PC-3 (cell line): ENCODE results near the gene FOXI2. TPM values are rescaled to one million over a fixed set of nuclear protein-coding genes. Genes with fewer than 3 reads are reported as not detected.

ENCODE experiments used
- ATAC-seq: fragments of 200-7000 bp; cut with Tn5 transposase; 2 replicates; pipeline ENCODE4 v1.9.1; 2020; ENCODE audit warnings: mild to moderate bottlenecking, moderate library complexity
- BruUV-seq: library from RNA; stranded (reverse); fragments of 400-500 nt; replicated peaks from 2 replicates; lab custom pipeline; 2021; lab: Mats Ljungman, UMichigan
- CTCF ChIA-PET: fragments of 300-600 bp; sonication (Branson Sonifier 250); formaldehyde crosslinking; loops from one replicate; lab custom pipeline; 2022; ENCODE audit warnings: antibody characterized with exemption; lab: Charles Lee
- POLR2A ChIA-PET: fragments of 300-600 bp; sonication (Branson Sonifier 250); formaldehyde crosslinking; loops from one replicate; lab custom pipeline; 2022; ENCODE audit warnings: antibody characterized with exemption; ENCODE audit not compliant: unreplicated experiment; lab: Charles Lee
- DNase-seq: peaks from one replicate; pipeline ENCODE4 v3.0.0-alpha.2; 2015
- H2AFZ ChIP-seq: fragments of 300-600 bp; sonication (generic); 2 replicates; pipeline ENCODE4 v1.6.0; 2016; ENCODE audit warnings: antibody characterized with exemption, low read length
- H3F3A ChIP-seq: fragments of 300-600 bp; sonication (generic); one replicate; pipeline ENCODE4 v1.6.0; 2017; ENCODE audit warnings: antibody characterized with exemption, low read length, control low read depth, mild to moderate bottlenecking; ENCODE audit not compliant: unreplicated experiment
- H3K27ac ChIP-seq: fragments of 300-600 bp; sonication (generic); 2 replicates; pipeline ENCODE4 v1.5.1; 2016; ENCODE audit warnings: mild to moderate bottlenecking, low read length
- H3K27me3 ChIP-seq: fragments of 300-600 bp; sonication (generic); 2 replicates; pipeline ENCODE4 v1.6.1; 2016; ENCODE audit warnings: low read length, mixed read lengths
- H3K36me3 ChIP-seq: fragments of 300-600 bp; sonication (generic); 2 replicates; pipeline ENCODE4 v1.6.1; 2016; ENCODE audit warnings: low read depth, mixed run types, low read length, mixed read lengths
- H3K4me1 ChIP-seq: fragments of 300-600 bp; sonication (generic); 2 replicates; pipeline ENCODE4 v1.5.1; 2016; ENCODE audit warnings: low read length; ENCODE audit not compliant: insufficient read depth
- H3K4me2 ChIP-seq: fragments of 300-600 bp; sonication (generic); 2 replicates; pipeline ENCODE4 v1.6.0; 2016; ENCODE audit warnings: low read length
- H3K4me3 ChIP-seq: fragments of 300-600 bp; sonication (generic); 2 replicates; pipeline ENCODE4 v1.5.1; 2016; ENCODE audit warnings: mild to moderate bottlenecking, low read length, mixed read lengths
- H3K79me2 ChIP-seq: fragments of 300-600 bp; sonication (generic); 2 replicates; pipeline ENCODE4 v1.6.1; 2017; ENCODE audit warnings: low read length, mixed read lengths
- H3K9ac ChIP-seq: fragments of 300-600 bp; sonication (generic); 2 replicates; pipeline ENCODE4 v1.6.0; 2016; ENCODE audit warnings: mild to moderate bottlenecking, low read length
- H3K9me2 ChIP-seq: fragments of 300-600 bp; sonication (generic); replicated peaks from 2 replicates; pipeline ENCODE4 v1.6.1; 2016; ENCODE audit warnings: mixed run types, low read length, mixed read lengths
- H3K9me3 ChIP-seq: fragments of 300-600 bp; sonication (generic); 2 replicates; pipeline ENCODE4 v1.6.1; 2016; ENCODE audit warnings: low read length, mixed read lengths
- H4K20me1 ChIP-seq: fragments of 300-600 bp; sonication (generic); 2 replicates; pipeline ENCODE4 v1.6.1; 2016; ENCODE audit warnings: low read length, mixed read lengths
- CTCF ChIP-seq: fragments of 300-600 bp; sonication (generic); conservative IDR thresholded peaks from 2 replicates; pipeline ENCODE4 v1.5.1; 2017; ENCODE audit warnings: antibody characterized with exemption, low read depth, mild to moderate bottlenecking, low read length
- EZH2 ChIP-seq: fragments of 300-600 bp; sonication (generic); IDR thresholded peaks from one replicate; pipeline ENCODE4 v1.6.1; 2017; ENCODE audit warnings: antibody characterized with exemption, mild to moderate bottlenecking, low read length; ENCODE audit not compliant: unreplicated experiment
- EZH2phosphoT487 ChIP-seq: fragments of 300-600 bp; sonication (generic); IDR thresholded peaks from 2 replicates; pipeline ENCODE4 v1.6.1; 2018; ENCODE audit warnings: mild to moderate bottlenecking, antibody characterized with exemption, low read length, borderline replicate concordance
- intact Hi-C: fragments of 100-400 bp; cut with micrococcal nuclease; formaldehyde crosslinking; loops from 2 replicates; pipeline ENCODE4 v1.9.0; 2023
- total RNA-seq: library from RNA; depleted of rRNA; stranded (reverse); fragments of >200 nt; gene quantifications from 2 replicates; pipeline ENCODE4 v1.2.3, GENCODE V29; 2014

FOXI2 gene
- total RNA-seq, 1 experiment from 2014 or later = not detected

GRCh38 chr10:127755753-127756152 lies 18.8 kb downstream of the FOXI2 start:
- Histone ChIP-seq H4K20me1 (no peaks in the 10 kb centered on the region), H3K4me1 (no peaks in the 10 kb centered on the region), H3K9me2 (no peaks in the 10 kb centered on the region), H3K4me2 (no peak overlapping the region), H3K9me3 (no peaks in the 10 kb centered on the region), H3K4me3 (no peak overlapping the region), H3K27ac (no peak overlapping the region), H2AFZ (no peak overlapping the region), H3K36me3 (no peaks in the 10 kb centered on the region), H3K9ac (no peak overlapping the region), H3K79me2 (no peaks in the 10 kb centered on the region), H3F3A (no peaks in the 10 kb centered on the region), H3K27me3 (no peaks in the 10 kb centered on the region)
- TF ChIP-seq EZH2 = no peak
- TF ChIP-seq CTCF = no peak
- TF ChIP-seq EZH2phosphoT487 = no peak
- no peak for ATAC-seq
- intact Hi-C loops = no loop called here
- ChIA-PET POLR2A (no interaction called here), CTCF (no interaction called here)
- no TSS peak for BruUV-seq
- DNase-seq = no peak

DNA sequence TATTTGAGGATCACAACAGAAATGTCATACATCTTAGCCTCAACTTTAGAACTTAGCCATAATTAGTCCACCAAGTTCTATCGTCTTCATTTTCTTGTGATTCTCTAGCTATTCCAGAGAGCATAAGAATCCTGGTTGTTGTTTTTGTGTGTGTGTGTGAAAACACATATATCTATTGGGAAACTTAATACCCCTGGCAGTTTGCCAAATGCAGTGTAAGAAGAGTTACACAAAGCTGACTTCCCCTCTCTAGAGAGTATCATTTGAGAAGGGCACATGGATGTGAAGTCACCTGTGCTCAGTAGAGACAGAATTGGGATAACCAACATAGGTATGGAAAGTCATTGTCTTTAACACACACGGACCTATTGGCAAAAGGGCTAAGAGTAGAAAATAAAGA lies 19.3 kb downstream of the FOXI2 start:
- no peak for TF ChIP-seq CTCF
- Histone ChIP-seq H3K4me2 (no peak overlapping the region), H3K27me3 (no peaks in the 10 kb centered on the region), H3K36me3 (no peaks in the 10 kb centered on the region), H3K27ac (no peak overlapping the region), H3K79me2 (no peaks in the 10 kb centered on the region), H3K9me2 (no peaks in the 10 kb centered on the region), H3K9ac (no peak overlapping the region), H3K4me1 (no peaks in the 10 kb centered on the region), H3F3A (no peaks in the 10 kb centered on the region), H4K20me1 (no peaks in the 10 kb centered on the region), H2AFZ (no peak overlapping the region), H3K4me3 (no peak overlapping the region), H3K9me3 (no peaks in the 10 kb centered on the region)
- ATAC-seq (no peak), DNase-seq (no peak)
- intact Hi-C loops = no loop called here
- CTCF ChIA-PET = no interaction called here
- POLR2A ChIA-PET = no interaction called here
- BruUV-seq = no TSS peak

DNA sequence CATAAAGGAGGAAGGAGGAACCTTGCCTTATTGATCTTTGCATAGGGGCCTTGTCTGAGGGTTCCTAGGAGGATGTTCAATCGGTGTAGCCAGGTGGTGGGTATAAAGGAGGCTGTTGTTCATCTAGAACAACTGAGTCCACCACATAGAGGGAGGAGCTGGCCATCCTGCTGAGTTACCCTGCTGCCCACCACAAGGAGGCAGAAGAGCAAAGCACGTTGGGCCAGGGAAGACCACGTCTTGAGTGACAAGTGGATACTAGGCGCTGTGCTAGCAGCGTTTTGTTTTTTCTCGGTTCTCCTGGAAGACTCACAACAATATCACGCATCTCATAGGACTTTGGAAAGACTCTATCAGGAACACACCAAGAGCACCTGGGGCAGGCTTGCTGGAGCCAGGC lies 20.0 kb downstream of the FOXI2 start:
- ATAC-seq = no peak
- Histone ChIP-seq H3K36me3 (no peaks in the 10 kb centered on the region), H3K4me2 (no peak overlapping the region), H3K79me2 (no peaks in the 10 kb centered on the region), H3K27ac (no peak overlapping the region), H3K27me3 (peaks cover 7% of the 10 kb centered on the region), H4K20me1 (no peaks in the 10 kb centered on the region), H3K9me3 (no peaks in the 10 kb centered on the region), H2AFZ (no peak overlapping the region), H3K9me2 (no peaks in the 10 kb centered on the region), H3F3A (no peaks in the 10 kb centered on the region), H3K4me3 (no peak overlapping the region), H3K4me1 (no peaks in the 10 kb centered on the region), H3K9ac (no peak overlapping the region)
- no TSS peak for BruUV-seq
- ChIA-PET POLR2A (no interaction called here), CTCF (no interaction called here)
- intact Hi-C loops = no loop called here
- TF ChIP-seq EZH2 = no peak
- TF ChIP-seq CTCF = 0 out of 2 replicates have a peak, but pooled peaks have one; percentile 12
- no peak for DNase-seq
